GM19025 (cell line): ENCODE measurements around the gene ALPL.

Experiments
- ATAC-seq: cut with Tn5 transposase; IDR thresholded peaks from one replicate; pipeline ENCODE4 v1.9.1; 2021; ENCODE audit warnings: mild to moderate bottlenecking, low read depth, moderate library complexity; ENCODE audit not compliant: unreplicated experiment

The ALPL gene

GRCh38 chr1:21574466-21575151, 65.4 kb downstream of the ALPL start:
- ATAC-seq: no peak

- no peak for ATAC-seq
These were observed 66.2 kb downstream of the ALPL start for GRCh38 chr1:21575351-21575942.

- ATAC-seq: no peak
These were observed 67.0 kb downstream of the ALPL start for GRCh38 chr1:21576031-21576797.

- no peak for ATAC-seq
These were observed 67.6 kb downstream of the ALPL start for GRCh38 chr1:21576798-21577187.

GRCh38 chr1:21577324-21577723, 68.1 kb downstream of the ALPL start:
- ATAC-seq: no peak

- ATAC-seq: no peak
These were observed 68.7 kb downstream of the ALPL start for GRCh38 chr1:21577933-21578332.

GRCh38 chr1:21579791-21580190, 70.6 kb downstream of the ALPL start:
- ATAC-seq: no peak

GRCh38 chr1:21584096-21584495, 74.9 kb downstream of the ALPL start:
- no peak for ATAC-seq

- ATAC-seq: no peak
These were observed 75.8 kb downstream of the ALPL start for GRCh38 chr1:21585037-21585436.

- no peak for ATAC-seq
These were observed 77.0 kb downstream of the ALPL start for GRCh38 chr1:21586222-21586621.

GRCh38 chr1:21586846-21587601, 77.8 kb downstream of the ALPL start:
- ATAC-seq: no peak

- ATAC-seq: no peak
These were observed 78.4 kb downstream of the ALPL start for GRCh38 chr1:21587602-21587953.

- no peak for ATAC-seq
These were observed 80.4 kb downstream of the ALPL start for GRCh38 chr1:21589618-21590017.

GRCh38 chr1:21590126-21590880, 81.1 kb downstream of the ALPL start:
- no peak for ATAC-seq

GRCh38 chr1:21590934-21591333, 81.7 kb downstream of the ALPL start:
- ATAC-seq: no peak

GRCh38 chr1:21592086-21592865, 83.1 kb downstream of the ALPL start:
- no peak for ATAC-seq

- no peak for ATAC-seq
These were observed 84.0 kb downstream of the ALPL start for GRCh38 chr1:21593231-21593630.

GRCh38 chr1:21594501-21594900, 85.3 kb downstream of the ALPL start:
- no peak for ATAC-seq
